Ascending aorta (tissue), 2 donors: ENCODE results near the gene SPTLC1. TPM values are rescaled to one million over a fixed set of nuclear protein-coding genes. Genes with fewer than 3 reads are reported as not detected.

Experiments
- DNase-seq, 2 donors: peaks; one replicate each; pipeline ENCODE4 v3.0.0-alpha.2; 2019; ENCODE audit warnings: low spot score in 2 of 2
- H3K27ac ChIP-seq, 2 donors: fragments of 200-600 bp; sonication (generic); one replicate each; pipeline ENCODE4 v1.5.1; 2016 to 2017; ENCODE audit warnings: mild to moderate bottlenecking in 1 of 2
- H3K27me3 ChIP-seq: fragments of 200-600 bp; sonication (generic); one replicate; pipeline ENCODE4 v1.5.1; 2017
- H3K36me3 ChIP-seq, 2 donors: fragments of 200-600 bp; sonication (generic); one replicate each; pipeline ENCODE4 v1.5.1; 2016
- H3K4me1 ChIP-seq, 2 donors: fragments of 200-600 bp; sonication (generic); one replicate each; pipeline ENCODE4 v1.5.1; 2016 to 2017; ENCODE audit warnings: mild to moderate bottlenecking in 1 of 2
- H3K4me3 ChIP-seq, 2 donors: fragments of 200-600 bp; sonication (generic); one replicate each; pipeline ENCODE4 v1.5.1; 2016 to 2017; ENCODE audit warnings: mild to moderate bottlenecking in 1 of 2
- H3K9me3 ChIP-seq, 2 donors: fragments of 200-600 bp; sonication (generic); one replicate each; pipeline ENCODE4 v1.5.1; 2016
- intact Hi-C: fragments of 100-400 bp; cut with DNase I; formaldehyde crosslinking; loops from one replicate; pipeline ENCODE4 v1.15.1; 2023
- total RNA-seq: library from RNA; depleted of rRNA; stranded (reverse); fragments of >200 nt; gene quantifications from one replicate; pipeline ENCODE4 v1.1.0, GENCODE V29; 2016
- TF ChIP-seq, protein P1 (sequence below), 3 experiments: fragments of 200-600 bp in 2 of 3; fragments of 450-650 bp in 1 of 3; sonication (generic) in 2 of 3; IDR thresholded peaks; one replicate each; pipeline ENCODE4 v1.5.1; 2016 to 2019; ENCODE audit warnings: antibody characterized with exemption in 3 of 3, mild to moderate bottlenecking in 1 of 3, moderate library complexity in 1 of 3

The SPTLC1 gene
- total RNA-seq, 1 donor from 2014 or later, result 48.0 TPM

- H3K4me3 ChIP-seq, result no peak overlapping the region
- H3K36me3 ChIP-seq, result no peaks in the 10 kb centered on the region
- H3K4me1 ChIP-seq, result no peaks in the 10 kb centered on the region
- DNase-seq, result no peak
- H3K27me3 ChIP-seq, result no peaks in the 10 kb centered on the region
- TF ChIP-seq, protein P1, sequence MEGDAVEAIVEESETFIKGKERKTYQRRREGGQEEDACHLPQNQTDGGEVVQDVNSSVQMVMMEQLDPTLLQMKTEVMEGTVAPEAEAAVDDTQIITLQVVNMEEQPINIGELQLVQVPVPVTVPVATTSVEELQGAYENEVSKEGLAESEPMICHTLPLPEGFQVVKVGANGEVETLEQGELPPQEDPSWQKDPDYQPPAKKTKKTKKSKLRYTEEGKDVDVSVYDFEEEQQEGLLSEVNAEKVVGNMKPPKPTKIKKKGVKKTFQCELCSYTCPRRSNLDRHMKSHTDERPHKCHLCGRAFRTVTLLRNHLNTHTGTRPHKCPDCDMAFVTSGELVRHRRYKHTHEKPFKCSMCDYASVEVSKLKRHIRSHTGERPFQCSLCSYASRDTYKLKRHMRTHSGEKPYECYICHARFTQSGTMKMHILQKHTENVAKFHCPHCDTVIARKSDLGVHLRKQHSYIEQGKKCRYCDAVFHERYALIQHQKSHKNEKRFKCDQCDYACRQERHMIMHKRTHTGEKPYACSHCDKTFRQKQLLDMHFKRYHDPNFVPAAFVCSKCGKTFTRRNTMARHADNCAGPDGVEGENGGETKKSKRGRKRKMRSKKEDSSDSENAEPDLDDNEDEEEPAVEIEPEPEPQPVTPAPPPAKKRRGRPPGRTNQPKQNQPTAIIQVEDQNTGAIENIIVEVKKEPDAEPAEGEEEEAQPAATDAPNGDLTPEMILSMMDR (IDR thresholded peaks at IDR 0.05), result no peak
- H3K27ac ChIP-seq, result no peak overlapping the region
- H3K9me3 ChIP-seq, result no peaks in the 10 kb centered on the region
- intact Hi-C loops, result no loop called here
Measured at GRCh38 chr9:92001244-92001643, 114.0 kb downstream of the SPTLC1 start.

DNA sequence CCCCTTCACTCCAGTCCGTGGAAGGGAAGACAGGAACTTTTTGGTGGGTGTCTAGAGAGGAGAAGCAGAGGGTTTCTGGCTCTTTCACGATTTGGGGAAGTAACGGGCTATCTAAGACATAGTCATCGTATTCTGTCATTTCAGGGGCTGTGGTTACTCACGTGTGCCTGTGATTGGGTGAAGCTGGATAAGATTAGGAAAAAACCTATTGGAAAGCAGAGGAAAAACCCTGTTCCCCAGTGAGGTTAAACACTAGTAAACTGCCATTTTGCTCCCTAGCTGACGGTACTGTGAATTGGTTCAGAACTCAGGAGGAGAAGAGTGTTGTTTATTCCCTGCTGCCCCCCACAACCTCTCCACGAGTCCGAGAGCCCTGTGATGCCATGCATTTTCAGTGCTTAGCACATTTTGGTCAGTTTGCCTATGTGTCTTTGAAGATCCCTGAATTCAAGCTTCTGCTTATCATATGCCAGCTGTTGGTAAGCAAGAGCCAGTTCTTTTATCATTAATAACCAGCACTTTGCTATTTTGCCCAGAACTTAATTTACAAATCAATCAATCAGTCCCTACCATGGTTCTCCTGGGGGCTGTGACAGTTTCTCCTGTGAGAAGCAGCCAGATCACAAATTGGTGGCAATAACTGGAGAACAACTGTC lies 120.1 kb downstream of the SPTLC1 start:
- intact Hi-C loops, result no loop called here
- no peak overlapping the region for H3K27ac ChIP-seq
- H3K36me3 ChIP-seq, result no peaks in the 10 kb centered on the region
- H3K4me1 ChIP-seq, result no peaks in the 10 kb centered on the region
- no peak for DNase-seq
- no peaks in the 10 kb centered on the region for H3K9me3 ChIP-seq
- H3K4me3 ChIP-seq, result no peak overlapping the region
- H3K27me3 ChIP-seq, result no peaks in the 10 kb centered on the region
- TF ChIP-seq, protein P1 (IDR thresholded peaks at IDR 0.05), result no peak

DNA sequence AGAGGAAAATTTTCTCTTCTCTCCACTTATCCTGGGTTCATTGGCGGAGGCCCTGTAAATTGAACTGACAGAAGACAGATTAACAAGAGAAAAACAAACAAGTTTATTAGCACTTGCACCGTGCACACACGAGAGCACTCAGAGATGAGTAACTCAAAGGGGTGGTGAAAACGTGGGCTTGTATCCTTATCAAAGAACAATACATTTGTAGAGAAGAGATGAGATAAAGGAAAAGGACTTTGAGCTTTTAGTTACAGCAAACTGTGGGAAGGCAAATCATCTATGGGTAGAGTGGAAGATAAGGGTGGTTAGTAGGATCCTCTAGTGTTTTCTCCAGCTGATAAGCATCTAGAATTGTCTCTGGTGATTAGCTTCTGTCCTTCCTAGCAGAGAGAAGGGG lies 120.8 kb downstream of the SPTLC1 start:
- H3K27me3 ChIP-seq, result no peaks in the 10 kb centered on the region
- no peak for DNase-seq
- no peak overlapping the region for H3K27ac ChIP-seq
- no peaks in the 10 kb centered on the region for H3K36me3 ChIP-seq
- intact Hi-C loops, result no loop called here
- H3K4me3 ChIP-seq, result no peak overlapping the region
- TF ChIP-seq, protein P1 (IDR thresholded peaks at IDR 0.05), result no peak
- no peaks in the 10 kb centered on the region for H3K4me1 ChIP-seq
- H3K9me3 ChIP-seq, result no peaks in the 10 kb centered on the region

DNA sequence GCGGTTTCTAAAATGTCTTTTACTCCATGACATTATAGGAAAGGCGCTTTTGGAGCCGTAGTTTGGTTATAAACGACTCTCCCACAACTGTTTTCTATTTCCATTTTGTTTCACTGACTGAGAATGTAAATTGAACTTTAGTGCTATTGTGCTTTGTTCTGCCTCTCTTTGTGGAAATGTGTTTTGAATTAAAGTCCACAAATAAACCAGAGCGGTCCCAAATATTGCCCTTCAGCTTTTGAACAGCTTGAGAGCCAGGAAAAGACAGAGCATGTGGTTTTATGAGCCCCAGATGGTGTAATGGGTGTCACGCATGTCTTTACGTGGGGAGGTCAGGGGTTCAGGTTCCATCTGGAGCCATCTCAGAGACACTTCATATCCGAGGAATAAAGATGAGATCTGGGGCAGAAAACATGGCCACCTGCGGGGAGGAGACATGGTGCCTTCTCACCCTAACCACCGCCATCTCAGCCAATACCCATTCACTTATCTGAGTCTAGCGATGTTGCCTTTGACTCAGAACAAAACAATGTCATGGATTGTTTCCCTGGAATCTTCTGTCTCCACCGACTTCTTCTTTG lies 122.7 kb downstream of the SPTLC1 start:
- H3K4me3 ChIP-seq, result no peak overlapping the region
- TF ChIP-seq, protein P1 (IDR thresholded peaks at IDR 0.05), result no peak
- H3K36me3 ChIP-seq, result no peaks in the 10 kb centered on the region
- no peaks in the 10 kb centered on the region for H3K4me1 ChIP-seq
- H3K9me3 ChIP-seq, result no peaks in the 10 kb centered on the region
- H3K27ac ChIP-seq, result no peak overlapping the region
- intact Hi-C loops, result no loop called here
- H3K27me3 ChIP-seq, result no peaks in the 10 kb centered on the region
- DNase-seq, result no peak

- intact Hi-C loops, result no loop called here
- no peak overlapping the region for H3K27ac ChIP-seq
- H3K9me3 ChIP-seq, result no peaks in the 10 kb centered on the region
- H3K27me3 ChIP-seq, result no peaks in the 10 kb centered on the region
- no peaks in the 10 kb centered on the region for H3K4me1 ChIP-seq
- TF ChIP-seq, protein P1 (IDR thresholded peaks at IDR 0.05), result no peak
- no peak for DNase-seq
- H3K4me3 ChIP-seq, result no peak overlapping the region
- no peaks in the 10 kb centered on the region for H3K36me3 ChIP-seq
Measured at GRCh38 chr9:91991721-91992341, 123.4 kb downstream of the SPTLC1 start.
